Measurements from ENCODE around the gene ARHGAP40.

DNA sequence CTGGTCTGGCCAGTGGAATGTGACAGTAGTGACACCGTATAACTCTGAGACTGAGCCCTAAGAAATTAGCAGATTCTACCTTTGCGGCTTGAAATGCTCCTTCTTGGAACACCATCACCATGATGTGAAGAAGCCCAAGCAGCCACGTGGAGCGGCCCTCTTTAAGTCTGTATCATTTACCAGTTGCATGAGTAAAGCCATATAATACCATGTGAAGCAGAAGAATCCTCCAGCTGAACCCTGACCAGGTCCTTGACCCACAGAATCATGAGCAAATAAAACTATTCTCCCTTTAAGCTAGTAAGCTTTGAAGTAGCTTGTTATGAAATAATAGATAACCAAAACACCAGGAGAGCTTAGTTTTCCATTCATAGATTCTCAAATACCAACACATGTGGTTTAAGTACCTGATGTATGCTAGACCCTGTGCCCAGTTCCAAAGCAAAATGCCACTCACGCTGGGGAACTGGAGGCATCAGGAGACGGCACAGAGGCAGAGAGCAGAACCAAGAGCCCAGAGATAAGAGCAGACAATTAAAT, 65.9 kb downstream of the ARHGAP40 start:
- TF ChIP-seq POLR2A (IDR thresholded peaks at IDR 0.05; ENCODE audit: low read depth, low read length) (no peak), USF2 (IDR thresholded peaks at IDR 0.05; ENCODE audit: low read depth, low read length) (no peak), RAD21 (IDR thresholded peaks at IDR 0.05; ENCODE audit: low read length) (no peak), MAFK (IDR thresholded peaks at IDR 0.05; ENCODE audit: low read depth, low read length) (no peak)
- TF ChIP-seq, protein P1, sequence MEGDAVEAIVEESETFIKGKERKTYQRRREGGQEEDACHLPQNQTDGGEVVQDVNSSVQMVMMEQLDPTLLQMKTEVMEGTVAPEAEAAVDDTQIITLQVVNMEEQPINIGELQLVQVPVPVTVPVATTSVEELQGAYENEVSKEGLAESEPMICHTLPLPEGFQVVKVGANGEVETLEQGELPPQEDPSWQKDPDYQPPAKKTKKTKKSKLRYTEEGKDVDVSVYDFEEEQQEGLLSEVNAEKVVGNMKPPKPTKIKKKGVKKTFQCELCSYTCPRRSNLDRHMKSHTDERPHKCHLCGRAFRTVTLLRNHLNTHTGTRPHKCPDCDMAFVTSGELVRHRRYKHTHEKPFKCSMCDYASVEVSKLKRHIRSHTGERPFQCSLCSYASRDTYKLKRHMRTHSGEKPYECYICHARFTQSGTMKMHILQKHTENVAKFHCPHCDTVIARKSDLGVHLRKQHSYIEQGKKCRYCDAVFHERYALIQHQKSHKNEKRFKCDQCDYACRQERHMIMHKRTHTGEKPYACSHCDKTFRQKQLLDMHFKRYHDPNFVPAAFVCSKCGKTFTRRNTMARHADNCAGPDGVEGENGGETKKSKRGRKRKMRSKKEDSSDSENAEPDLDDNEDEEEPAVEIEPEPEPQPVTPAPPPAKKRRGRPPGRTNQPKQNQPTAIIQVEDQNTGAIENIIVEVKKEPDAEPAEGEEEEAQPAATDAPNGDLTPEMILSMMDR (conservative IDR thresholded peaks at IDR 0.05; ENCODE audit: low read depth, low read length), result no peak

Measured in IMR-90 (cell line).